HG03025 (cell line): Measurements from ENCODE around the gene SORBS1.
"Not testable (repeated sequence)": the region's sequence is repeated elsewhere in the genome, so short reads cannot be mapped to it uniquely, and the experiment has no call there.

Source experiments
- ATAC-seq: cut with Tn5 transposase; IDR thresholded peaks from one replicate; pipeline ENCODE4 v1.9.1; 2021; ENCODE audit warnings: mild to moderate bottlenecking, moderate library complexity; ENCODE audit not compliant: unreplicated experiment, low FRiP score

The SORBS1 gene

DNA sequence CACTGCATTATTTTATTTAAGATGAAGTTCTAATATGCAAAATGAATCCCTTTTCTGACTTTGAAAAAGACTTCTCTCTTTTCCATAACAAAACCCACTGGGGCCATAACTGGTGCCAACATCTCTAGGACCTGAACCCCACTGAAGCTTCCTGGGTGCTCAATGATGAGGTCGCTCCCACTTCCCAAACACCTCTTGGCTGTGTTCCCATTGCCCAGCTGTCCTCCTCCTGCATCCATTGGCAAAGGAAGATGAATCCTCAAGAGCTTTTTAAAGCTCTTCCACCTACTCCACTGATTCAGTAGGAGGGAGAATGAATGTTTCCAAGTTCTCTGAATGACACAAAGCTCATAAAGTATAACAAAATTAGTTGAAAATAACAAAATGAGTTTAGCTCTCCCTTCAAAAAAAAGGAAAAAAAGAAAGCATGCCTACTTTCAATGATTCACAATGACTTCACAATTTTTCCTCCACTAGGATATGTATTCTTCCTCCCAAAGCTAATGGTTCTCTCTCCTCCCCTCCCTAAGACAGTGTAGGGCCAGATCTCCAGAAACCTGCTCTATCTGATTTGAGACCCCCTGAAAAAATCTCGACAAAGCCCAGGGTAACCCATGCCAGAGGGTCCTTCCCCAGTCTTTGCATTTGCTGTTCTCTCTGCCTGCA lies 64.8 kb downstream of the SORBS1 start:
- ATAC-seq: no peak

DNA sequence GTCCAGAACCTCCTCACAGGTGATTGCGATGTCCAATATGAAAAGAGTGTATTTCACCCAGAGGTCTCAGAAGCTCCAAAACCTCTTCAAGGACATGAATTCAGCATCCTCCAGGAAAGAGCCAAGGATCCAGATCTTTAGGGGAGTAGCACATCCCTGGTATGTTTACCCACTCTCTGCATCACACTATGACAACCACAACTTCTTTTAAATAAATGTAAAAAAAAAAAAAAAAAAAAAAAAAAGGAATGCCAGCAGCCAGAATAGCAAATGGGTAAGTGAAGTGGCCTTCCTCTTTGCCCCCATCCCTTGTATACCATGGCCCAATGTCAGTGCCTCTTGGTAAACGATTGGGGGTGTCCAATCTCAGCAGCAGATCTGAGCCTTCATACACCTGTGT lies 67.3 kb downstream of the SORBS1 start:
- ATAC-seq: no peak

DNA sequence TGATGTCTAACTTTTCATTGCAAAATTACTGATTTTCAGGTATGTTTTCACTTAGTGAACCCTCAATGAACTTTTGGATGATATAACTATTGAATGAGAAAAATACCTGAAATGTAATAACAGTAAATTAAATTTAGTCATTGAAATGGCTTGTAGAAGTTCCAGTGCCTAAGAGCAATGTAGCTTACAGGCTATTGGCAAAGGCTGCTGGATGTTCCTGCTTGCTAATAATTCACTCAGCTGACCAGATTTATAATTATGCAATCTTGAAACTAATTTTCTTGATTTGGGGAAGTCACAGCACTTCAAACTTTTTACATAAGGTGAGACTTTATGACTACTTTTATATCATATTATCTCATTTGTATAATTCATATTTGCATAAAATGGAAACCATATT lies 73.2 kb downstream of the SORBS1 start:
- ATAC-seq: no peak

DNA sequence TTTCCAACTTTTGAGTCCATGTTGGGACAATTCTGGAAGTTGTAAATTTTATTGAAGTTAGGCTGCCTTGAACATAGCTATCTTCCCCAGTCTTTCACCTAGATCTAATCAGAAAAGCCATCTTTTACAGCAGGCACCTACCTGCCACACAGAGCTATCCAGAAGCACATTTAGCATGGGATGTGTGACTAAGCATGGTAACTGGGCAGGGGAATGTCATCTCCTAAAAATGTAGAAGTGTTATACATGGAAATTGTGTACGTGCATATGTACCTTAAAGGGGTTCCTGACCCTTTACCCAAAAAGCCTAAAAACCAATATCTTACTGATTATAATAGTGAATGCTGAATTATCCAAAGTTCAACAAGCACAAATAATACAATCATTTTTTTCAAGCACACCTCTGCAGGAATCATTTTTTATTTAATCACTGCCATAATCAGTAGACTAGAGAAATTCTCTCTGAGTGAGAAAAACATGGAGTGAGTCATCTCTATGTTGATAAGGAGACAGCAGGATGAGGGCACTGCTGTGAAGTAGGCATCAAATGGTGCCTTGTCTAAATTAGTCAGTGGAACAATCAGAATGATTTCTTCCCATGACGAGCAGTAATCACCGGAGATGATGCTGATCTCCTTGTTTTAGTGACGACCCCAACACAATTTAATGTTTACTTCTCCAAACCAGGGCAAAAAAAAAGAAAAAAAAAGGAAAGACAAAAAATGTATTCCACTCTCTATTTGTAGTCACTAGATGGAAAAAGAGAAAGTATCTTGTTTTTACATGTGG lies 75.9 kb downstream of the SORBS1 start:
- ATAC-seq: no peak

DNA sequence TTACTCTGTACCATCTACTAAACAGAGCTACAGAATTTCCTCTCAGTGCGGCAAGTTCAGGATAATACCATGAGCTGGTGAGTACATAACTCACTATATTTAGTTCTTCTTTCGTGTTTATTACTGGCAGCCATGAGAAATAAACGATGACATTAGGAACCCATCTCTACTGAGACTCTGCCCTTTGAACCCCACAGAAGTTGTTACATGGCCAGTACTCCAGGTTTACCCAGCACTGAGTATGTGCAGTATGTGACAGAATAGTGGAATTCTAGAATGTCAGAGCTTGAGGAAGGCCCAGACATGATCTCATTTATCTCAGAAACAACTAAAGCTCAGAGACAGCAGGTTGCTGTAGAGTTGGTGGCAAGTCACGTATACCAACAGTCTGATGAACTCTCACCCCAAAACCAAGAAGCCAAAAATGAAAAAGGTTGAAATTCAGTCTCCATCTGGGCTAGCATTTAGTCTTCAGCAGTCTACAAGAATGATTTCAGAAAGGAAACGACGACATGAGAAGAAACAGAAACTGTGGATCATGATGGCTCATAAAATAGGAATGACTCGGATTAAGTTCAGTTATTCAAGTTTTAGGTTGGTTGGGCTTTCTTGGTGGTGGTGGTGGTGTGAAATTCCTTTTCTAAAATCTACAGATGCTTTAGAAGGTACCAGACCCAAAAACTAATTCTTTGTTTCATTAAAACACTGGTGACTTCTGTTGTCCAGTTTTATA lies 78.5 kb downstream of the SORBS1 start:
- ATAC-seq: no peak

DNA sequence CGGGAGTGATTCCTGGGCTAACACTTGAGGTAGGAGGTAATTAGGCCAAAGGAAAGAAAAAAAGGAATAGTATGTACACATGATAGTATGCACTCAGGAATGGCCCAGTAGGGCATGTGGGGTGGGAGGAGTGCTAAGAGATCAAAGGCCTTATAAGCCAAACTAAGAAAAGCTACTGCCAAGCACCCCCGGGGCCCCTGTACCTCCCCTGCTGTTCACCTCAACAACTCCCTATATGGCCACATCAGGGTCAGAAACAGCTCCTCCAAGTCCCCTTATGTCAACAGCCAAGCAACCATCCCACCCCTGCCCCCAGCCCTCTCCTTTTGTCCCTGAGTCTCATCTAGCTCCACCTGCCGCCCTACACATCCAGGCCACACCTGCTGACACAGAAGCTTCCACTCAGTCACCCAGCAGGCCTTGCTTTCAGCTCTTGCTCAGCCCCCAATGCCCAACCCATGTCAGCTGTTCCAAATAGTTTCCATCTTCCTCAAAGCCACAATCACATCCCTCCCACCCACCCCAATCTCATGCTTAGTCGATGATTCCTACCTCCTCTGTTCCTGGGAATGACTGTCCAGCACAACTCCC lies 80.2 kb downstream of the SORBS1 start:
- no peak for ATAC-seq

DNA sequence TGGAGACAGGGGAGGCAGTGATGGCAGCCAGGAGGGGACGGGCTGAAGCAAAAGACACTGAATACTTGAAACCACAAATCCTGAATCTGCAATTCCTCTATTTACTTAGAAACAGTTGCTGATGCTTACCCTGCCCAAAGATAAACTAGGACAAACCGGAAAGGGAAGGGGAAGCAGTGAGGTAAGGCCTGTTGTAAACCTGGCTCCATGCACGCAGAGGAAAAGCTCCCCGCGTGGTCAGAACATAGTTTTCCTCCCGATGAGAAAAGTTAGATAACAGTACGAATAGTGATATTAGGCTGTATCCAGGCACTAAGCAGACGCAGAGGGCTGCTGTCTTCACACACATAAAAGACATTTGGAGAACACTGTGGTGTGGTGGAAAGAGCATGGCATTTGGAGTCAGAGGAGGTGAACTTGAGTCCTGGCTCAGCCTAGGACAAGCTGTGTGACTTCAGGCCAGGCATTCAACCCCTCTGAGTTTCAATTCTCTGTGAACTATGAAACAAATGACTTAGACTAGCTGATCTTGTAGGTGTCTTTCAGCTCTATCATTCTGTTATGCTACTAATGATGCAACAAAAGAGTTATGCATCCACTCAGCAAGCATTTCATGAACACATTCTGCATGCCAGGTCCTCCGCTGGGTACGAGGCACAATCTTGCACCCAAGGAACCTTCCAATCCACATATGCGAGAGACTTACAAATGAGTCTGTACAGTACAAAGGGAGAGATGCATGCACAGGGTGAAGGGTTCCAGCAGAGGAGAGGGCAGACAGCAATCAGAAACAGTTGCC lies 80.9 kb downstream of the SORBS1 start:
- ATAC-seq: no peak

DNA sequence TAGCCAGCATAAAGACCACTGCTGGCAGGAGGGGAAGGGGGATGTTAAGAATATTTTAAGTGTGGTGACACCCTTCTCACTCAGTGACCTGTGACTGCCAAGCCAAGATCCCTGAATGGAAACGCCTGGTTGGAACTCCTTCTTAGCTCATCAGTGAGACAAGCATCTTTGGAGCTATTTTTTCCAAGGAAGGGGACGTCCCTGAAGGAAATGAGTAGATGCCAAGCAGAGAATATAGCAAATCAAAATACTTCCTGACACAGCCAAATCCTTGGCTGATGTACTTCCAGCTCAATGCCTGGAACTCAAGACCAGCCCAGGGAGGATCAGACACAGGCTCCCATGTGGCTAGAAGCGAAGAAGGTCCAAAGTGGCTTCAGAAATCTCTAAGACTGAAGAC lies 82.2 kb downstream of the SORBS1 start:
- no peak for ATAC-seq

DNA sequence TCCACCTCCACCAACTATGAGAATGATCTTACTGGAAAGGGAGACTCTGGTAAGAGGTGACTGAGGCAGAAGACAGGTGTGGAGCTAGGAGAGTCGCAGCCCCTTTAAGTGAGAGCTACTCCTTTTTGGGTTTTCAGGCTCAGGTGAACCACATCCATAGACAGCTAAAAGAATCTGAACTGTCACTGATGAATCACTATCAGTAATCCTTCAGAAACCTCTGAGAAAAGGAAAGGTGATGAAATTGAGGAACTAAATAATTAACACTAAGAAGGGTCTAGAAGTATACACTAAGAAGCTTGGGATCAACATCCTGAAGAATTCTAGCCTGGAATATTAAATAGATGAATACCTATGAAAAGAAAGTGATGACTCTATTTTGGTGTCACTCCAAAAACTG lies 83.0 kb downstream of the SORBS1 start:
- ATAC-seq: no peak

DNA sequence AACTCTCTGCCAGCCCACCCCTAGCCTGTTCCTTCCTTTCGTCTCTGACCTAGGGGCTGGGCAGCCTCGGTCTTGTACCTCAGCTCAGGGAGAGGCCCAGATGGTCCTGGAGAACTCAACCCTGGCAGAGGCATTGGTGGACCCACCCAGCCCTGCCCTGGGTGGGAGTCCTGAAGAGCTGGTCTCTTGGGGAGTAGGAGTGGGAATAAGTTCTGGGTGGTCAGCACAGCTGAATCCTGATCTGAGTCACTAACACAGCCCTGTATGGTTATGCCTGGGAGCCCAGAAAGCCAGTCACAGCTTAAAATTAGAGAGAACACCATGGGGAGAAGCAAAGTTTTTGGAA lies 84.0 kb downstream of the SORBS1 start:
- no peak for ATAC-seq

DNA sequence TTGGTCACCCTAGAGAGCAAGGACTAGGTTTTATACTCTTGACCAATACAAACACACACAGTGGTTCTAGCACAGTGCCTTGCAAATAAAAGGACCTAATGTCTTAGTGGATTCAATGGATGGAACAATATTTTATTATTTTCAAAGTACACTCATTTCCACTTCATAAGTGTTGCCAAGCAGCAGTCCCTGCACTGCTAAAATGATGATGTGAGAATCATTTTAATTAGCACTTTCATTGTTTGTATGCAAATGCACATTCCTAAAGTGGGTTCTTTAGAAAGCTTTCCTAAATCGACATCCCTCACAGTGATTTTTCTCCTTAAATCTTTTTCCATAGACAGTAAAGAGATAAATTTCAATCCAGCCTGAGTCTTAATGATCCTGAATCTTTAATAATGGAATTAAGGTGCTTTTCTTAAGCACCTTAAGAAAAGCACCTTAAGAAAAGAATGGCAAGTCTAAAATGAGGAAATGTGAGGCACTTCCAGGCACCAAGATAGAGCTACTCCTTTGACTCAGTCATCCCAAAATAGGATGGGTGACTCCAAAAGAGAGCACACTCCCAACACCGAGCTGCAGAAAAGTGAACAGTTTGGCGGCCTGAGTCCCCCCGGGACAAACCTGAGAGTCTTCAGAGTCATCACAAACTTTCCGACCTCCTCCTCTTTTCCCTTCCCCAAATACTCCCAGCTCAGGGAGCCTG lies 84.5 kb downstream of the SORBS1 start:
- ATAC-seq: no peak

DNA sequence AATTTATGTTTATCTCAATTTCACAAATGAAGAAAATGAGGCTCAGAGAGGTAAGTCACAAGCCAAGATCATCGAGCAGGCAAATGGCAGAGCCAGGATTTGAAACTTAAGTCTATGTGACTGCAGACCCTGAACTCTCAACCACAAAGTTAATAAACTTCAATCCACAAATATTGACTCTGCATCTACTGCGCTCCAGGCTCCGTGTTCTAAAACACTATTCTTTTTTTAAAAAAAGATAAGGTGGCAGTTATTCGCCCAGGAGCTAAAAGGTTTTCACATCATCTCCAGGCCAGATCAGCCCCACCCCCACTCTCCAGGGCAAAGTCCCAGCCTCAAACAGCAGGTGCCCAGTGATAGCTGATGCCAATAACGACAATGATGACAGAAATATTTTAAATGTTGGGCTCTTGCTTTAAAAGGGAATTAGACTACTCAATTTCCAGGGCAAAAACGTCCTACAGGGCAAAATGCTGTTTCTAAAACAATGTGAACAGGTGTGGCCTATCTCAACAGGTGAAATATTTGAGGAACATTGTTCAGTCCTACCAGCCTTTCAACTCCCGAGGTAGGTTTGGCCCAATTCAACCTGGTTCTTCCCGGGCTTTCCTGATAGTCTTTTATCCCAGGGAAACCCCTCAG lies 85.2 kb downstream of the SORBS1 start:
- ATAC-seq: no peak

DNA sequence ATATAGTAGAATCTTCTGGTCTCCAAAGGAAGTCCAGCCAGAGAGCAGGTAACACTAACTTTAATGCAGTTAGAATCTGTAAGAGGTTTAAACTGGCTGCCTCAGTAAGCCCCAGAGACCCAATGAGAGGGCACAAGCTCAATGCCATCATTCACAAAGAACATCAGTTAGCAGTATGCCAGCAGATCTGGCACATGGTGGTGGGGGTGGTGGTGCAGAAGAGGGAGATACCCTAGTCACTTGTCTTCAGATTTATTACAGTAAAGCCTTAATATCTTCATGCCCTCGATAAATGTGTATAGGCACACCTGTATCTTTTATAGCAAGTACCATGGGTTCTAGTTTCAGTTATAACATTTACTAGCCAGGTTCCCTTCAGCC lies 86.2 kb downstream of the SORBS1 start:
- no peak for ATAC-seq

DNA sequence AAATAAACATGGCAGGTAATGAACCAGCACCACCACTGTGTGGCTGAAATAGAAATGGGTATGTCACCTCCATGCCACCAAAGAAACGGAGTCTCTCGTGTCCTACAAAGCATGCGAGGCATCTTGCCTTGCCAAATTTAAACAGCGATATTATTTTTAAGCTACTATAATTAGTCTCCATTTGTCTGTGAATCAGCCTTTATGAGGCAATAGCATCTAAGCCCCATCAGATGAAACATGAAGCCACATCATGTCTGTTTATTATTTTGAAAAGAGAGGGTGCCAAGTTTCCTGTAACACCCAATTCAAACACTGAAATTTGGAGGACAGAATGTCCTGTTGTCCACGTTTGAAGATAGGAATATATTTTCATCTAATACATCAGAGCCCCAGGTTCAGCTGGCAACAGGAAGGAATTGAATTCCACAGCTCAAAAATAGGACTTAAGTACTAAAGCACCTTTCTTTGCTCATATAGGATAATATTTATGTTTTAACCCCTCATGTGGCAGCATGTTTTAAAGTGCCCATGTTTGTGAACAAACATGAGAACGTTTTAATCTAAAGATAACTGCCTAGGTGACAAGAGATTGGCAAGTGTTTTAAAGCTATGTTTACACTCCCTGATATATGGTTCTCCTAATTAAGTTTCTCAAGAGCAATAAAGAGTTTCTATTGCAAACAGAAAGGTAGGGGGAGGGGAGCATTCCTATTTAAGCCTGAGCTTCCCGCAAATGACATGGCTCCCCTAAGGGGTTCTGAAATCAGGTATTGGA lies 86.8 kb downstream of the SORBS1 start:
- no peak for ATAC-seq

DNA sequence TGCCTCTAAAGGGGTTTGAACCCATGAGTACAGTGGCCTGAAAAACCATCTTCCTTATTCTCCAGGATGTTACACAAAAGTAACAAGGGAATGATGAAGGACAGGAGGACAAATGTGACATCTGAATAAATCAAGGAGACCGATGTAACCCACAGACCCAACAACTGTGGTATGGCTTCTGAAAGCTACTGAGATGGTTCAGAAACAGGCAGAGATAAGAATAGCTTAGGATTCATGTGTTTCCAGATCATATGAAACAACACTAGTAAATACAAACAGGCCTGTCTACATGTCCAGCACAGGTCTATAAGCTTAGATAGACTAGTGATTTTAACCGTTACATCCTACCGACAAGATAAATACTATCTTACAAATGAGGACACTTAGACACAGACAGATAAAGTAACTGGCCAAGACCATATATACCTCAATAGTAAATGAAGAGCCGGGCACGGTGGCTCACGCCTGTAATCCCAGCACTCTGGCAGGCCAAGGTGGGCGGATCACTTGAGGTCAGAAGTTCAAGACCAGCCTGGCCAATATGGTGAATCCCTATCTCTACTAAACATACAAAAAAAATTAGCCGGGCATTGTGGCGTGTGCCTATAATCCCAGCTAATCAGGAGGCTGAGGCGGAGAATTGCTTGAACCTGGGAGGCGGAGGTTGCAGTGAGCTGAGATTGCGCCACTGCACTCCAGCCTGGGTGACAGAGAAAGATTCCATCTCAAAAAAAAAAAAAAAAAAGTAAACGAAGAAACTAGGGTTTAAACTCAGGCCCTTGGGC lies 88.7 kb downstream of the SORBS1 start:
- no peak for ATAC-seq

DNA sequence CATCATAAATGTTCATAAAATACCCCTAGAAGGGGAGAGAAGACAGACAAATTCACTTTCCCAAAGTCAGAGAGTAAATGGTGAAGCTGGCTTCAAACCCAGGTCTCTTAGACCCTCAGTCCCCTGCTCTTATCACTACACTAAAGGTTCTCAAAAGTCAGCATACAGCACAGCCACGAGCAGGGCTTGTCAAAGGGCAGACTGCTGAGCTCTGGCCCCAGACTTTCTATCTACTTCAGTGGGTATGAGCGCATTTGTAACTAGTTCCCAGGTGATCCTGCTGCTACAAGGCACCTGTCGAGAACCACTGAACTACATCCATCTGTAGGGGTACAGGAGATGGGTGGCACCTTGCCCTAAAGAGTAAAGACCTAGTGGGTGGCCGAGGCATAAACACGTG lies 91.5 kb downstream of the SORBS1 start:
- ATAC-seq: no peak

DNA sequence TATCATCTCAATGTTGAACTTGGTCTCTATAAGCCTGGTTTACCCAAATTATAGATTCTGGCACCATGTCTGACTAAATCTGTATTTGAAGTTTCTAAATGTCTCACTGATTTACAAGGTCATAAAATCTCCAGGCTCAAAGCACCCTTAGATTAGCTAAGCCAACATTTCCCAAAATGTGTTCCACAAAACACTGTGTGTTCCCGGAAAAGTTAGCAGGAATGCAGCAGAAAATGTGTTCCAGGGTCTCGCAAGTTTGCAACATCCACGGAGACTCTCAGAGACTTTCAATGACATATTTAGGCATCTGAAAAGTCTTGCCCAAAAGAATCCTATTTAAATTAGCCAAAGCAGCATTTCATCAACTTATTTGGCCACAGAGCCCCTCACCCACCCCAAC lies 91.9 kb downstream of the SORBS1 start:
- ATAC-seq: no peak

DNA sequence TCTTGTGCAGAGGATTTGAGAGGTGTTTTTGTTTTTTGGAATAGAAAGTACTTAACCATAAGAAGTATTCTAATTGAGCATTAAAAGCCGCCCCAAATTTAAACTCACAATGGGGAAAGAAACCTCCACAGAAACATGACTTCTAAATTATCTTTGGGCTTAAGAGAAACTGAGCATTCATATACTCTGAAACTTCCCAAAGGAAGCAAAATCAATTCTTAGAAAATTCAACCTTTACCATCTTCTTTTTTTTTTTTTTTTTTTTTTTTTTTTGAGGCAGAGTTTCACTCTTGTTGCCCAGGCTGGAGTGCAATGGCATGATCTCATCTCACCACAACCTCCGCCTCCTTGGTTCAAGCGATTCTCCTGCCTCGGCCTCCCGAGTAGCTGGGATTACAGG lies 93.5 kb downstream of the SORBS1 start:
- not testable (repeated sequence) for ATAC-seq
